GM20000 (cell line): Measurements from ENCODE around the gene AGMO.
"Not testable (repeated sequence)": the region's sequence is repeated elsewhere in the genome, so short reads cannot be mapped to it uniquely, and the experiment has no call there.

Experiments used
- DNase-seq: peaks from one replicate; pipeline ENCODE4 v3.0.0; 2012; ENCODE audit warnings: low spot score
- TF ChIP-seq, protein P1 (sequence below): IDR thresholded peaks from 2 replicates; pipeline ENCODE4 v1.5.1; 2012; ENCODE audit warnings: mild to moderate bottlenecking, control low read depth; ENCODE audit errors: extremely low read depth, missing control alignments

The AGMO gene

GRCh38 chr7:15313361-15313760, 248.5 kb downstream of the AGMO start:
- TF ChIP-seq, protein P1, sequence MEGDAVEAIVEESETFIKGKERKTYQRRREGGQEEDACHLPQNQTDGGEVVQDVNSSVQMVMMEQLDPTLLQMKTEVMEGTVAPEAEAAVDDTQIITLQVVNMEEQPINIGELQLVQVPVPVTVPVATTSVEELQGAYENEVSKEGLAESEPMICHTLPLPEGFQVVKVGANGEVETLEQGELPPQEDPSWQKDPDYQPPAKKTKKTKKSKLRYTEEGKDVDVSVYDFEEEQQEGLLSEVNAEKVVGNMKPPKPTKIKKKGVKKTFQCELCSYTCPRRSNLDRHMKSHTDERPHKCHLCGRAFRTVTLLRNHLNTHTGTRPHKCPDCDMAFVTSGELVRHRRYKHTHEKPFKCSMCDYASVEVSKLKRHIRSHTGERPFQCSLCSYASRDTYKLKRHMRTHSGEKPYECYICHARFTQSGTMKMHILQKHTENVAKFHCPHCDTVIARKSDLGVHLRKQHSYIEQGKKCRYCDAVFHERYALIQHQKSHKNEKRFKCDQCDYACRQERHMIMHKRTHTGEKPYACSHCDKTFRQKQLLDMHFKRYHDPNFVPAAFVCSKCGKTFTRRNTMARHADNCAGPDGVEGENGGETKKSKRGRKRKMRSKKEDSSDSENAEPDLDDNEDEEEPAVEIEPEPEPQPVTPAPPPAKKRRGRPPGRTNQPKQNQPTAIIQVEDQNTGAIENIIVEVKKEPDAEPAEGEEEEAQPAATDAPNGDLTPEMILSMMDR, result no peak
- no peak for DNase-seq

DNA sequence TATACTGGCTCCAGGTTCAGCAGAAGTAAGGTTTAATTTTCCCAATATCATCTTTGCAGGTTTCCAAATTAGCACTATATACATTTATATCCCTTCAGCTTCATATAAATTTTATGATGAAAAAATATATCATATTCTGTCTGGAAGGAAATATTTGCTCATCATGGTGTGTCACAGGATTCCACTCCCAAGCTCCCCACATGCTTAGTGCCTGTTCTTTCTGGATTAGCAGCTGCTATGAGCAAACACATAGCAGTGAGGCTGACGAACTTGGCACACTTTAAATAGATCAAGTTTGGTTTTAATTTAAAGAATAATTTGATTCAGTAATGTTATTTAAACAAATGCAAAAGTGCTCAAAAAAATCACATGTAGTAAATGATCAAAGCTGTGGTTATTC, 251.9 kb downstream of the AGMO start:
- TF ChIP-seq, protein P1, result no peak
- DNase-seq, result no peak

- TF ChIP-seq, protein P1, result no peak
- no peak for DNase-seq
Measured at GRCh38 chr7:15308821-15309220, 253.0 kb downstream of the AGMO start.

- no peak for DNase-seq
Measured at GRCh38 chr7:15306296-15306695, 255.5 kb downstream of the AGMO start.

GRCh38 chr7:15305002-15305600, 256.7 kb downstream of the AGMO start:
- TF ChIP-seq, protein P1, result peak; percentile 61
- DNase-seq, result peak; percentile 6

More at GRCh38 chr7:15306296-15306695, 255.5 kb downstream of the AGMO start:
- TF ChIP-seq, protein P1, result no peak

GRCh38 chr7:15303357-15303756, 258.5 kb downstream of the AGMO start:
- TF ChIP-seq, protein P1, result no peak
- no peak for DNase-seq

GRCh38 chr7:15300986-15301385, 260.8 kb downstream of the AGMO start:
- not testable (repeated sequence) for DNase-seq

DNA sequence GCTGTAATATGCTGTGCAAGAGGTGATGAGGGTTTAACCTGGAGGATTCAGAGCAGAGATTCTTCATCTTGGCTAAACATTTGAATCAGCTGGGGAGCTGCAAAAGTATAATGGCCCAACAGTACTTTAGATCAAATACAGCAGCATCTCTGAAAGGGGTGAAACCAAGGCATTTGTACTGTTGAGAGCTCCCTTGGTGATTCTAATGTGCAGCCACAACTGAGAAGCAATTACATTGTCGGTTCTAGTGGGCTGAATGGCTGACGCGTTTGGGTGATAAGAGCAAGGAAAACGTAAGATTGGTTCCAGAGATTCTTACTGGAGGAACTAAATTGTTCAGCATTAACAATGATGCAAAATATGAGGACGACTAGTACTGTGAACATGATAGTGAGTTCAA, 269.7 kb downstream of the AGMO start:
- TF ChIP-seq, protein P1, result no peak
- DNase-seq, result no peak
